Posterior vena cava (tissue), 2 donors: ENCODE results near the gene ERN1. TPM values are rescaled to one million over a fixed set of nuclear protein-coding genes. Genes with fewer than 3 reads are reported as not detected.

ENCODE experiments used
- DNase-seq: peaks from one replicate; pipeline ENCODE4 v3.0.0-alpha.2; 2020; ENCODE audit warnings: low spot score
- intact Hi-C, 2 donors: fragments of 100-400 bp; cut with DNase I; formaldehyde crosslinking; loops; one replicate each; pipeline versions ENCODE4 v1.14.1 to v1.14.2; 2022 to 2023
- total RNA-seq, 2 donors: library from RNA; stranded (reverse); fragmentation: NEBNext Ultra II Directional; extraction: Animal tissue kit (Norgen Biotek cat#: 25700); gene quantifications; one replicate each; pipeline ENCODE4 v1.2.1, GENCODE V29; 2021
- donor health status: DM: yes; HTN: yes; CAD: no.
- donor health status: DM: yes; HTN: yes; CAD: no.

Gene ERN1
- total RNA-seq, 2 donors from 2014 or later = 17.2 to 18.6 TPM

GRCh38 chr17:64160378-64160777 is 30.4 kb upstream of the ERN1 start:
- intact Hi-C loops = no loop called here
- DNase-seq = no peak

DNA sequence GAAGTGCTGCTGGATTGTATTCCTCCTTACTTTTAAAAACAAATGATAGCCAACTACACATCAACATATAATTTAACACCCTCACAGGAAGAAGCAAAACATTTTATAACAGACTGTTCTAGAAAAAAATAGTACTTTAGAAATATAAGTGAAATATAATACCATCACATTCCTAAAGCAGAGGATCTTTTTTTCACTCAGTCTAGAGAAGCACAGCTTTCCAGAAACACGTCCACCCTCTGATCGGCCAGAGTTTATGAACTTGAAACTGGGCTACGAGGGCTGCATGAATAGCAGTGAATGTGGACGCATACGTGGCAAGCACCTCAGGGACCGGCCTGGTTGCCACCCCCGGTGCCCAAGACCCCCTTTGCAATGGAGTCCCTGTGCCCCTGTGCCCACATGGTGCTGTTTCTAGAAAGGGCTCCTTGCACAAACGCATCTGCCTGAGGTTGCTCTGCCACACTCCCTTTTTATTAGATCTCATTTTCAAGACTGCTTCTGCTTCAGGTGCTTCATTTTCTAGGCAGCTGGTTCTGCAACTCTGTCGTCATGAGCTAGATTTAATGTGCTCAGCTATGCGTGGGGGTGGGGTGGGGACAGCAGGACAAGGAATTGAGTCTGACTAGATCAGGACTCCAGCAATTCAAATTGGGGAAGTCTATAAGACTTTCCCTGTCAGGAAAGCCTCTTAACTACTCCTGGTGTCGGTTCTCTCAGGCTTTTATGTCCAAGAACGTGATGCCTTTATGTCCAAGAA is 29.1 kb upstream of the ERN1 start:
- intact Hi-C loops = loop anchor here in 1 of 2 donors (10.0 kb wide), 1 partner anchor 116 kb away; no protein-coding TSS in a partner anchor
- no peak for DNase-seq

- intact Hi-C loops = loop anchor here in 1 of 2 donors (10.0 kb wide), 1 partner anchor 116 kb away; no protein-coding TSS in a partner anchor
- DNase-seq = no peak
These were observed 28.5 kb upstream of the ERN1 start for GRCh38 chr17:64158406-64158805.

- DNase-seq = no peak
- intact Hi-C loops = loop anchor here in 1 of 2 donors (10.0 kb wide), 1 partner anchor 117 kb away; no protein-coding TSS in a partner anchor
These were observed 27.8 kb upstream of the ERN1 start for GRCh38 chr17:64157669-64158180.

- no peak for DNase-seq
- intact Hi-C loops = loop anchor here in 1 of 2 donors (10.0 kb wide), 1 partner anchor 118 kb away; no protein-coding TSS in a partner anchor
These were observed 26.7 kb upstream of the ERN1 start for GRCh38 chr17:64156670-64157069.

- DNase-seq = no peak
- intact Hi-C loops = loop anchor here in 1 of 2 donors (10.0 kb wide), 1 partner anchor 119 kb away; no protein-coding TSS in a partner anchor
These were observed 26.0 kb upstream of the ERN1 start for GRCh38 chr17:64155751-64156544.

GRCh38 chr17:64155129-64155528 is 25.2 kb upstream of the ERN1 start:
- no peak for DNase-seq
- intact Hi-C loops = loop anchor here in 1 of 2 donors (10.0 kb wide), 1 partner anchor 120 kb away; no protein-coding TSS in a partner anchor

DNA sequence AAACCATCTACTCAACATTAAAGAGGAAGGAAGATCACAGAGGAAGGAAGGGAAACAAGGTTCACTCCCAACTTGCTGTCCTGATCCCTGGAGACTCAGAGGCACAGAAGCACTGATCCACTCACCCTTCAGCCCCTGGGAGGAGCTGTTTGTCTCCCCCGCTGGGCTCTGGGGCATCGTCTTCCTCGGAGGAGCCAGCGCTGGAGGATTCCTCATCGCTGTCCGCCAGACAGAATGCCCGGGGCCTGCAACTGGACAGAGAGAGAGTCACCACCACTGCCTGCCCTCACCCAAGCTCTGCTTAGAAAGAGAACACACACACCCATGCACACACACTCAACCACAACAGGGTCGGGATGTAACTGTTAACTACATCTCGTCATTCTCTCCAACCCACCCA is 24.8 kb upstream of the ERN1 start:
- no peak for DNase-seq
- intact Hi-C loops = loop anchor here in 1 of 2 donors (10.0 kb wide), 1 partner anchor 120 kb away; no protein-coding TSS in a partner anchor

DNA sequence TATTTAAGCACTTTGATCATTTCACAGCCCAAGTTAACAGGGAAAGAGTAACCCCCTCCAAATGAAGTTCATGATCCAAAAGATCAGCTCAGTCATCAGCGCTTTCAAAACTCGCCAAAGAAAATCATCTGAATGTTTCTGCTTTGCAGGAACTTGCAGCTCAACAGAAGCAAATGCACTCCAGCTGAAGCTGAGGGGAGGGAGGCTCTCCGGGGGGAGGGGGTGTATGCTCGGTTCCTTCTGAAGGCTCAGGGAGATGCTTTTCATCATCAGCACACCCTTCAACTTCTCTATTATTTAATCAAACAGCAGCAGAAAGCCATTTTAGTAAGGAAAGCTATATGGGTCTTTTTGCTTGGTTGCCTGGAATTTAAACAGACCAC is 24.4 kb upstream of the ERN1 start:
- no peak for DNase-seq
- intact Hi-C loops = loop anchor here in 1 of 2 donors (10.0 kb wide), 1 partner anchor 120 kb away; no protein-coding TSS in a partner anchor

GRCh38 chr17:64153565-64154312 is 23.8 kb upstream of the ERN1 start:
- DNase-seq = no peak
- intact Hi-C loops = loop anchor here in 1 of 2 donors (10.0 kb wide), 1 partner anchor 121 kb away; no protein-coding TSS in a partner anchor

DNA sequence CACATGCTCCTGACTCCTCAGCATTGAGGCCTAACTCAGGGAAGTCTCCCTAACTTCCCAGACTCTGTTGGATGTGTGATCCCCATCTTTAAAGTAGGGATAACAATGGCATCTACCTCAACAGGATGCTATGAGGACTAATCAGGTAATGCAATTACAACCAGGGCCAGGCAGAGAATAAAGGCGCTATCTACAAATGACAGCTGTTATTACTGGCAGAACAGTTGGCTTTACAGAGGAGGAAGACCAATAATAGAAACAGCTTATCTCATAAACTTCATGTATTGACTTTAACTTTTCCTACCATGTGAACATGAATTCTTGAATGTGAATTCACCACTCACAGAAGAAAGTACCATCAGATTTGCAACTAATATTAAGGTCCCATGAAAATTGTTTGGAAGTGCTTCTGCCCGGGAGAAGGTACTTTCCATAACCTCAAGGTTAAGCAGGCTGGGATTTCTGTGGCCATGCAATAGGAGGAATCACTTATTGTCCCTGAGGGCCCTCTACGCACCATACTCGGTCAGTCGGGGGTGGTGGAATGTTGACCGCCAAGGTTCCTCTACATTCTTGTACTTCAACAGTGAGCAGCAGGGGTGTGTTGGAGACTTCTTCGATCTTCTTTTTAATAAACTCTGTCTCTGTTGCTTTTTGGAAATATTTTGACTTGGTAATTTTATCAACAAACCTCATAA is 22.6 kb upstream of the ERN1 start:
- no peak for DNase-seq
- intact Hi-C loops = loop anchor here in 1 of 2 donors (10.0 kb wide), 1 partner anchor 122 kb away; no protein-coding TSS in a partner anchor

- intact Hi-C loops = loop anchor here in 1 of 2 donors (10.0 kb wide), 1 partner anchor 124 kb away; no protein-coding TSS in a partner anchor
- no peak for DNase-seq
These were observed 21.0 kb upstream of the ERN1 start for GRCh38 chr17:64151016-64151368.

DNA sequence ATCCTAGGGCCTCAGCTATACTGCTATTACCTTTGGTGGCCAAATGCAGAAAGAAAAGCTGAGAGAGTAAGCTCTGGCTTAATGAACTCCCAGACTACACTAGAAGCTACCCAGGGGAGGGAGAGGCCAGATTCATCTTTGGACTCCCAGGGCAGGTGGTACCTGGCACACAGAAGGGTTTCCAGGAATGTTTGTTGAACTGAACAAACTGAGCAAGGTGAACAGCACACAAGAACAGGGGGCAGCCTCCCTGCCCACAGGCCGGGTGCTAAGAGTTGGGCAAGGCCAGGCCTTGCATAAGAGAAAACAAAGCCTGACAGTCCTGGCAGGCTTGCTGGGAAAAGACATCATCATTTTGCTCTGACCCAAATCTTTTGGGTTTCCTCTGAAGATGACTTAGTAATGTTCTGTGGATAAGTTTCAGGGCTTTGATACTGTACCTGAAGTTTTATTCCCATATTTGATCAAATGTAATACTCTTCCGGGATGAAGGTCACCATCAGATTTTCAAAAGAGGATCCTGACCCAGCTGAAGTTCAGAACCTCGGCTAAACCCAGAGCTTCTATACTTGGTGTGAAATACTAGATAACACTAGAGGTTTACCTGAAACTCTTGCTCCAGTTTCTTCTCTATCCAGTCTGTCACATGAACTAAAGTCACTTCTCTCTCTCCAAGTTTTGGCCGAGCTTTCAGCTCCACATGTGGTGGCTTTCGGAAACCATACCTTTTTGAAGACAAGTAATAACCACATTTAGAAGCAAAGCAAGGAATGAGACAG is 20.5 kb upstream of the ERN1 start:
- intact Hi-C loops = loop anchor here in 1 of 2 donors (10.0 kb wide), 1 partner anchor 124 kb away; no protein-coding TSS in a partner anchor
- DNase-seq = no peak

GRCh38 chr17:64149196-64149595 is 19.3 kb upstream of the ERN1 start:
- DNase-seq = no peak
- intact Hi-C loops = loop anchor here in 1 of 2 donors (10.0 kb wide), 1 partner anchor 116 kb away; the partner anchor contains the start of gene TEX2

DNA sequence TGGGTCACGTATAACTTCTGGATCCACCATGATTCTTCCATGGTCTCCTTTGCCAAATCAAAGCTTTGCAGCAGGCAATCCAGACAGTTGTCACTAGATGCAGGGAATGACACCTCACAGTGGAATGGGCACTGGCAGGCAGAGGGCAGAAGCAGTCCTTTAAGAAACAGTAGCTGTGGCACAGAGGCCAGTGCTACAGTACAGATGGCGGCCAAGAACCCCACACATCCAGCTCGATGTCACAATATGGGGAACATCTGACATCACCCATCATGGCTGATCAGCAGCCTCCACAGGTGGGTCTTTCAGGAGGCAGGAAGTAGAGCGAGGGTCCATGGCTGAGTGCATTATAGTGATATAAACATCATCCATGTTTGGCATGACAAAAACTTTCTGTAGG is 18.8 kb upstream of the ERN1 start:
- intact Hi-C loops = loop anchor here in 1 of 2 donors (10.0 kb wide), 1 partner anchor 116 kb away; the partner anchor contains the start of gene TEX2
- DNase-seq = no peak

GRCh38 chr17:64148017-64148631 is 18.2 kb upstream of the ERN1 start:
- intact Hi-C loops = loop anchor here in 1 of 2 donors (10.0 kb wide), 1 partner anchor 117 kb away; the partner anchor contains the start of gene TEX2
- no peak for DNase-seq
